AG04449 (cell line): Measurements from ENCODE around the gene ACADVL.
"Not testable (repeated sequence)": the region's sequence is repeated elsewhere in the genome, so short reads cannot be mapped to it uniquely, and the experiment has no call there.

Experiments
- CTCF ChIA-PET: fragments of 350-600 bp; formaldehyde crosslinking; extraction: SDS; loops from one replicate; lab custom pipeline; 2021; ENCODE audit warnings: antibody characterized with exemption; lab: Yijun Ruan, JAX
- POLR2A ChIA-PET: fragments of 400-600, 350-600 bp; formaldehyde crosslinking; extraction: SDS; loops from one replicate; lab custom pipeline; 2020; ENCODE audit warnings: antibody characterized with exemption, inconsistent platforms; lab: Yijun Ruan, JAX
- DNase-seq: peaks from one replicate; pipeline ENCODE4 v3.0.0-alpha.2; 2010; ENCODE audit warnings: low read depth, low spot score
- H3K4me3 ChIP-seq: 2 replicates; pipeline ENCODE4 v1.5.1; 2011; ENCODE audit warnings: low read depth, mild to moderate bottlenecking, control low read depth, low read length
- CTCF ChIP-seq: IDR thresholded peaks from one replicate; pipeline ENCODE4 v1.5.1; 2011; ENCODE audit warnings: mild to moderate bottlenecking, moderate library complexity, low read length, control low read depth, inconsistent platforms; ENCODE audit not compliant: insufficient read depth; ENCODE audit errors: missing control alignments

The ACADVL gene

GRCh38 chr17:7179317-7180254, 40.2 kb upstream of the ACADVL start, which contains the start of gene ASGR1:
Gene ASGR1, minus strand, starts transcription at chr17:7179370. Its CDS starts 807 bp downstream, at chr17:7178563.
- POLR2A ChIA-PET = no interaction called here

GRCh38 chr17:7182101-7182500, 37.6 kb upstream of the ACADVL start:
- POLR2A ChIA-PET, DNase-seq, H3K4me3 ChIP-seq: not testable (repeated sequence)
- CTCF ChIA-PET = interaction anchor here (1.2 to 1.9 kb wide), 3 partner anchors 48 to 136 kb away, joined by 3 to 8 read pairs (median 4); no protein-coding TSS in a partner anchor

More at GRCh38 chr17:7179317-7180254, 40.2 kb upstream of the ACADVL start, which contains the start of gene ASGR1:
- no peak for TF ChIP-seq CTCF
- peak within 1 kb of the TSS; percentile 60 for H3K4me3 ChIP-seq
- CTCF ChIA-PET = interaction anchor here (2.4 to 4.1 kb wide), 4 partner anchors 9 to 130 kb away, joined by 6 to 156 read pairs (median 25); partner anchors contain the start of gene SLC16A11
- no peak for DNase-seq

DNA sequence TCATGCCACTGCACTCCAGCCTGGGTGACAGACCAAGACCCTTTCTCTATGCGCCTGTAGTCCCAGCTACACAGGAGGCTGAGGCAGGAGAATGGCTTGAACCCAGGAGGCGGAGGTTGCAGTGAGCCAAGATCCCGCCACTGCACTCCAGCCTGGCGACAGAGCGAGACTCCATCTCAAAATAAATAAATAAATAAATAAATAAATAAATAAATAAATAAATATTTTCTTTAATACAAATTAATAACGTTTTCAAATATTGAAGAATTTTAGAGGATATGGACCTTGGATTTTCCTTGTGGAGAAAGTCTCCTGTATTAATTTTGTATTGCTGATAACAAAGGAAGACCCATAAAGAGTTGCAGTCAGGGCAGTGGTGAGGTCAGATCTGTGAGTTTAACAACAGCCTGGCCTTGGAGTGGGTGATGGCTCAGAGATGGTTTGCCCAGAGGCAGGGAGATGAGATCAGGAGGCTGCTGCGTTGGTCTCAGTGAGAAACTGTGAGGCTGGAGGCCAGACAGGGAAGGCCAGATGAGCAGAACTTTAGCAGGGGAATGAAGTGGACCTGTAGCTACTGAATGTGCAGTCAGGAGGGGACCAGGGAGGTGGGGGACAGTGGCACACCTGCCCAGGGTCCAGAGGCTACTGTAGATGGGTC, 36.2 kb upstream of the ACADVL start:
- H3K4me3 ChIP-seq = no peak overlapping the region
- POLR2A ChIA-PET = no interaction called here
- DNase-seq = no peak
- CTCF ChIA-PET = interaction anchor here (0.6 to 1.9 kb wide), 3 partner anchors 13 to 138 kb away, joined by 3 to 4 read pairs (median 4); no protein-coding TSS in a partner anchor
- TF ChIP-seq CTCF = no peak

GRCh38 chr17:7184091-7184488, 35.6 kb upstream of the ACADVL start:
- H3K4me3 ChIP-seq = no peak overlapping the region
- no peak for TF ChIP-seq CTCF
- DNase-seq = no peak
- ChIA-PET CTCF (interaction anchor here (1.5 kb wide), 1 partner anchor 14 kb away, joined by 4 read pairs; no protein-coding TSS in a partner anchor), POLR2A (no interaction called here)

GRCh38 chr17:7184647-7185046, 35.1 kb upstream of the ACADVL start:
- no peak for TF ChIP-seq CTCF
- H3K4me3 ChIP-seq = no peak overlapping the region
- CTCF ChIA-PET = interaction anchor here (0.8 to 1.5 kb wide), 2 partner anchors 14 to 132 kb away, joined by 4 to 5 read pairs; no protein-coding TSS in a partner anchor
- POLR2A ChIA-PET = no interaction called here
- DNase-seq = no peak

DNA sequence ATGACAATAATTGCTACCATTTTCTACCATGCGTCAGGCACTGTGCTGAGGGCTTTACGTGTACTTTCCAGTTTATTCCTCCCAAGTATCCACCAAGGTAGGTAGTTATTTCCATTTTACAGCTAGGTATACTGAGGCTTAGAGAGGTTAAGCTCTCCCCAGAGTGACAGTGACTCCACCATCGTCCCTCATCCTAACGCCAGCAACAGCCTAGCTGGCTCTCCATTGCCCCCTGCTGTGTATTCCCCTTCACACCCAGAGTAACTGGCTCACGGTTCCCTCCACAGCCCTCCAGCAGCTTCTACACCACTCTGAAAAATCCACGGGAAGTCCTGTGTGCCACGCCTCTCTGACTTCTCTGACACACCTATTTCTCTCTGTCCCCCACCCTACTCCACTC, 33.5 kb upstream of the ACADVL start:
- ChIA-PET POLR2A (interaction anchor here (0.9 kb wide), 1 partner anchor 53 kb away, joined by 3 read pairs; the partner anchor contains the start of gene PHF23), CTCF (interaction anchor here (0.9 to 1.6 kb wide), 2 partner anchors 9 to 141 kb away, joined by 4 to 8 read pairs; no protein-coding TSS in a partner anchor)
- no peak overlapping the region for H3K4me3 ChIP-seq
- no peak for TF ChIP-seq CTCF
- DNase-seq = no peak
